CD4-positive, alpha-beta memory T cell (primary cell): ENCODE results near the gene URM1. TPM values are rescaled to one million over a fixed set of nuclear protein-coding genes. Genes with fewer than 3 reads are reported as not detected.

Experiments
- CTCF ChIA-PET: fragments of 350-600 bp; sonication (Branson Sonifier 250); formaldehyde crosslinking; loops from one replicate; lab custom pipeline; 2021; ENCODE audit warnings: inconsistent platforms; ENCODE audit not compliant: partially characterized antibody; lab: Charles Lee
- POLR2A ChIA-PET: fragments of 350-600 bp; sonication (Branson Sonifier 250); formaldehyde crosslinking; loops from one replicate; lab custom pipeline; 2021; ENCODE audit not compliant: partially characterized antibody; lab: Charles Lee
- DNase-seq, 5 donors: peaks; one replicate each; pipeline versions ENCODE4 v3.0.0 to v3.0.0-alpha.2; 2020 to 2022; ENCODE audit warnings: mixed read lengths in 1 of 5
- H3K27ac ChIP-seq: one replicate; pipeline ENCODE4 v1.7.0; 2013; ENCODE audit warnings: low read depth, low read length
- H3K27me3 ChIP-seq: 2 replicates; pipeline ENCODE4 v1.7.0; 2013; ENCODE audit warnings: mild to moderate bottlenecking, low read length, moderate library complexity; ENCODE audit not compliant: insufficient read depth
- H3K36me3 ChIP-seq: 2 replicates; pipeline ENCODE4 v1.7.0; 2013; ENCODE audit warnings: mild to moderate bottlenecking, low read length, moderate library complexity; ENCODE audit not compliant: insufficient read depth
- H3K4me1 ChIP-seq: 2 replicates; pipeline ENCODE4 v1.7.0; 2013; ENCODE audit warnings: mild to moderate bottlenecking, low read length, moderate library complexity; ENCODE audit not compliant: insufficient read depth
- H3K4me3 ChIP-seq, 2 donors: one replicate each; pipeline ENCODE4 v1.7.0; 2013; ENCODE audit warnings: low read length in 2 of 2, mild to moderate bottlenecking in 1 of 2
- H3K9me3 ChIP-seq, 2 donors: one replicate each; pipeline ENCODE4 v1.7.0; 2013; ENCODE audit warnings: low read length in 2 of 2, control low read depth in 1 of 2; ENCODE audit not compliant: control insufficient read depth in 1 of 2
- H3K27ac Mint-ChIP-seq, 7 donors: one replicate each; pipeline ENCODE4 v1.8.0; 2020 to 2021; ENCODE audit warnings: mixed read lengths in 7 of 7, mild to moderate bottlenecking in 6 of 7, inconsistent platforms in 3 of 7, moderate library complexity in 3 of 7
- H3K27me3 Mint-ChIP-seq, 2 donors: one replicate each; pipeline ENCODE4 v1.8.0; 2020 to 2021; ENCODE audit warnings: mixed read lengths in 2 of 2
- H3K36me3 Mint-ChIP-seq, 2 donors: one replicate each; pipeline ENCODE4 v1.8.0; 2020 to 2021; ENCODE audit warnings: mixed read lengths in 2 of 2, inconsistent platforms in 1 of 2, mild to moderate bottlenecking in 1 of 2
- H3K4me1 Mint-ChIP-seq, 4 donors: one replicate each; pipeline ENCODE4 v1.8.0; 2020 to 2021; ENCODE audit warnings: mixed read lengths in 4 of 4, mild to moderate bottlenecking in 1 of 4
- H3K4me3 Mint-ChIP-seq, 8 donors: one replicate each; pipeline ENCODE4 v1.8.0; 2020 to 2021; ENCODE audit warnings: mixed read lengths in 8 of 8, mild to moderate bottlenecking in 7 of 8, moderate library complexity in 6 of 8, inconsistent platforms in 3 of 8
- H3K9me3 Mint-ChIP-seq, 8 donors: one replicate each; pipeline ENCODE4 v1.8.0; 2020 to 2021; ENCODE audit warnings: mixed read lengths in 8 of 8, mild to moderate bottlenecking in 5 of 8, inconsistent platforms in 3 of 8, moderate library complexity in 1 of 8
- intact Hi-C: fragments of 100-400 bp; cut with micrococcal nuclease; formaldehyde crosslinking; loops from one replicate; pipeline ENCODE4 v1.15.1; 2023
- polyA plus RNA-seq, 2 donors: library from polyadenylated mRNA; unstranded; fragments of 300-500 nt; fragmentation: Illumina TruSeq; gene quantifications; one replicate each; pipeline ENCODE4 v1.2.3, GENCODE V29; 2021
- total RNA-seq, 2 experiments: library from RNA; stranded (reverse); gene quantifications; one replicate each; pipeline ENCODE4 v1.2.3, GENCODE V29; 2021

Gene URM1
- total and polyA plus RNA-seq, 4 experiments from 2014 or later = 44.1 to 50.8 (median 48.0) TPM

DNA sequence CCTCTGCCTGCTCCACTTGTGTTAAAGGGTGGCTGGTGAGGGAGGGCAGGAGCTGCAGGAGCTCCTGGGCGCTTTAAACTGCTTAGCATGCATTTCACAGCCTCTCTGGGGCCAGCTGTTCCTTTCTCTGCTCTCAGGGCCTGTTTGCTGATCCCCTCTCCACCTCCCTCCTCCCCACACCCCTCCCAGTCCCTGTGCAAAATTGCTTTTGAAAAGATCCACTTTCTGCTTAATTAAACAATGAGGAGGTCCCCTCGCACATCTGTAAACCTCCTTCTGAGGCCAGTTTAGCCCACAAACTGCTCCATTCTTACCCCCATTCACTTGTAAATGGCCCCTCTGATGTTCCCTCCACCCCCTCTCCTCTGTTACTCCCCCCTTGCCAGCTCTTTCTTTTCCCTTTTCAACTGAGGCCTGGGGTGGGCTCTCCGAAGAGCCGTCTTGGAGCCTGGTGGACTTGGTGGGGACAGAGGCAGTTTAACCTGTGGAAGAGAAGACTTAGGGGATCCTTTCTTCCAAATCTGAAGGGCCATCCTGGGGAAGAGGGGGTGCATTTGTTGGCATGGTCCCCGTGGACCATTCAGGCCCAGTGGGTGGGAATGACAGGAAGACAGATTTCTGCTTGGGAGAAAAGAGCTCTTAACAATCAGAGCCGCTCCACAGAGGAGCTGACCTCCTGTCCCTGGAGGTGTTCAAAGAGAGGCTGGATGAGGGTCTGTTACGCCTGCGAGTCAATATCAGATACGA is 12.0 kb downstream of the URM1 start:
- Mint-ChIP-seq H3K4me3 (no peak overlapping the region), H3K36me3 (peaks cover 31 to 57% of the 10 kb centered on the region in 2 donors), H3K27me3 (no peaks in the 10 kb centered on the region), H3K27ac (peak overlapping the region in 2 of 7 donors; percentile 41 to 47), H3K4me1 (peaks cover 0 to 2% (median under 1%) of the 10 kb centered on the region in 4 donors), H3K9me3 (peaks cover 0 to 2% (median 0%) of the 10 kb centered on the region in 8 donors)
- Histone ChIP-seq H3K27me3 (no peaks in the 10 kb centered on the region), H3K4me3 (no peak overlapping the region), H3K9me3 (no peaks in the 10 kb centered on the region), H3K36me3 (peaks cover 43% of the 10 kb centered on the region), H3K27ac (no peak overlapping the region), H3K4me1 (no peaks in the 10 kb centered on the region)
- CTCF ChIA-PET = interaction anchor here (1.2 kb wide), 1 partner anchor 55 kb away, joined by 3 read pairs; no protein-coding TSS in a partner anchor
- no peak for DNase-seq
- POLR2A ChIA-PET = interaction anchor here (1.9 to 2.0 kb wide), 2 partner anchors 12 to 21 kb away, joined by 6 read pairs; partner anchors contain the start of gene URM1
- intact Hi-C loops = no loop called here

DNA sequence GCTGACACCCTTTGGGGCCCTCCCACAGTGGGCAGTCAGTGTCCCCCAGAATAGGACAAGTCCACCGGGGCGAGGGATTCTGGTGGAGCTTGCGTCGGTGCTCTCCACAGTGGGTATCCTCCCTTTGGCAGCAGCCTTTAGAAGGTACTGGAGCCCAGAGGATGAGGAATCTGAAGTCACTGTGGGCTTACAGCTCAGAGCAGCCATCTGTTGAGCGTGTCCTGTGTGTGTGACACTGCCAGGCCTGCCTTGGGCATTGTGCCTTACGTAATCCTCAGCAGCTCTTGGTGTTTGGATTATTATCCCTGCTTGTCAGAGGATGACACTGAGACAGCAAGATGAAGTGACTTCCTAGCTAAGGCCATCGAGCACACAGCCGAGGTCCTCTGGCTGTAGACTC is 12.6 kb downstream of the URM1 start:
- DNase-seq = no peak
- Mint-ChIP-seq H3K27me3 (no peaks in the 10 kb centered on the region), H3K27ac (no peak overlapping the region), H3K9me3 (peaks cover 0 to 2% (median 0%) of the 10 kb centered on the region in 8 donors), H3K4me3 (no peak overlapping the region), H3K36me3 (peaks cover 31 to 59% of the 10 kb centered on the region in 2 donors), H3K4me1 (peaks cover 0 to 2% (median under 1%) of the 10 kb centered on the region in 4 donors)
- Histone ChIP-seq H3K4me1 (no peaks in the 10 kb centered on the region), H3K4me3 (no peak overlapping the region), H3K27ac (no peak overlapping the region), H3K27me3 (no peaks in the 10 kb centered on the region), H3K36me3 (peaks cover 45% of the 10 kb centered on the region), H3K9me3 (no peaks in the 10 kb centered on the region)
- POLR2A ChIA-PET = interaction anchor here (1.9 to 2.0 kb wide), 2 partner anchors 12 to 22 kb away, joined by 6 read pairs; partner anchors contain the start of gene URM1
- CTCF ChIA-PET = interaction anchor here (1.2 kb wide), 1 partner anchor 55 kb away, joined by 3 read pairs; no protein-coding TSS in a partner anchor
- intact Hi-C loops = no loop called here

DNA sequence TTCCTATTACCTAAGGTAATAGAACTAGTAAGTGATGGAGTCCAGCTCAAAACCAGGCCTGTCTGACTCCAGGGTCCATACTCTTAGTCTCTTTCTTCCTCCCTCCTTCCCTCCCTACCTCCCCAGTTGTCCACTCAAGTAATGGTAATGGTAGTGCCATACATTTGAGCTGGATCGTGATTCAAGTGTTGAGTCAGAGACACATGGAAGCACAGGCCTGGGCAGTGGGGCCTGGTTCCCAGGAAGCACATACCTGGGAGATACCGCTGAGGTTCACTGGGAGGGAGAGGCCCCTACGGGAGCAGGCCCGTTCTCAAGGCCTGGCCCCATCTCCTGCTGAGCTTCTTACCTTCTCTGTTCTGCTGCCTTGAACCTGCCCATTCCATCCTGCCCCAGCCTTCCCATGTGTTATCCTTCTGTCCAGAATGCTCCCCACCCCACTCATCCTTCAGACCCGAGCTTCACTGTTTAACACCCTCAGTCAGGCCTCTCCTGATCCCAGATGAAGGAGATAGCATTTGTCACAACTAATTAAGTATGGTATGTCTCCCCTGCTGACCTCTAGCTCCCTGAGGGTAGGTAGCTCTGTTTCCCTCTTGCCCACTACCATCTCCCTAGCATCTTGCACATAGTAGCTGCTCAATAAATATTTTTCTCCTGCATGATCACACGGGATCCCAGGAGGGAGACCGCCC is 13.8 kb downstream of the URM1 start:
- Histone ChIP-seq H3K4me3 (no peak overlapping the region), H3K27ac (no peak overlapping the region), H3K9me3 (no peaks in the 10 kb centered on the region), H3K36me3 (peaks cover 55% of the 10 kb centered on the region), H3K4me1 (no peaks in the 10 kb centered on the region), H3K27me3 (no peaks in the 10 kb centered on the region)
- POLR2A ChIA-PET = interaction anchor here (0.9 to 1.9 kb wide), 2 partner anchors 10 to 23 kb away, joined by 3 to 6 read pairs; no protein-coding TSS in a partner anchor
- no peak overlapping the region for H3K27ac Mint-ChIP-seq
- peaks cover 0 to 2% (median 0%) of the 10 kb centered on the region in 4 donors for H3K4me1 Mint-ChIP-seq
- intact Hi-C loops = no loop called here
- no peak for DNase-seq
- H3K27me3 Mint-ChIP-seq = no peaks in the 10 kb centered on the region
- CTCF ChIA-PET = no interaction called here
- H3K4me3 Mint-ChIP-seq = no peak overlapping the region
- H3K9me3 Mint-ChIP-seq = peaks cover 0 to 2% (median 0%) of the 10 kb centered on the region in 8 donors
- H3K36me3 Mint-ChIP-seq = peaks cover 29 to 60% of the 10 kb centered on the region in 2 donors

DNA sequence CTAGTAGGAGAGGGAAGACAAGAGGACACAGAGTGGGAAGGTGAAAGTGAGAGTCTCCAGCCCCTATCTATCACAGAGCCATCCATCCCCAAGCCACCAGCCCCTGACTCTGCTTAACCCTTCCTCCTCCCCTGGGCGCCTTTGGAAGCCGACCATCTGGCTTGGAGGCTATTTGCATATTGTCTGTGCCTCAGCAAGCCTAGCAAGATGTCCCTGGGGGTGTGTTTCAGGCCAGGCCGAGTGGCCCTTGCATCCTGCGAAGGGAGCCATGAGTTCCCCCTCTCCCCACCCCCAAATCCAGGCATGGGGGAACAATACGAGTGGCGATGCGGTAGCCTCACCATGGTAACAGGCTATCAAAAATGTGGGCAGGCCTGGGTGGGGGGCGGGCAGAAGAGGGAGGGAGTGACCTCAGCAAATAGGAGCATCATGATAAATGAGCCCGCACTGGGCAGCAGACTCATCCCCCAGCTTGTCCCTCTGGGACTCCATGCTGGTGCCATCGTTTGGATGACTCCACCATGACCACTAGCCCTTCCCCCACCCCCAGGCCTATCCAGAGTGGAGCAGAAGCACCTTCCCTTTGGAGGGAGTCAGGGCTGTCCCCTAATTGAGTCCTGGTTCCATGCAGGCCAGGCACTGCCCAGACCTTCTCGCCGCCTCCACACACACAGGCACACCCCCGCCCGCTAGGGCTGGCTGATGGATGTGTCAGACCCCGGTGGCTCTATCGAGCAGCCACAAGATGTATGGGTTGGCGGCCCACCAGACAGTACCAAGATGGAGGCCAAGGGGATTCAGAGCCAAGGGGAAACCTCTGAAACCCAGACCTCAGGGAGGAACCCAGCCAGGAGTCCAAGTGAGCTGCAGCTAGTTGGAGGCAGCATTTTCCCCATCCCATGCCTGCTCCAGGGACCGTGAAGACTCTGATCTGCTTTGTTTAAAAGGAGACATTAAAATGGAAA is 14.6 kb downstream of the URM1 start:
- Histone ChIP-seq H3K9me3 (no peaks in the 10 kb centered on the region), H3K4me3 (no peak overlapping the region), H3K36me3 (peaks cover 61% of the 10 kb centered on the region), H3K4me1 (no peaks in the 10 kb centered on the region), H3K27ac (no peak overlapping the region), H3K27me3 (no peaks in the 10 kb centered on the region)
- POLR2A ChIA-PET = interaction anchor here (1.9 kb wide), 1 partner anchor 24 kb away, joined by 6 read pairs; no protein-coding TSS in a partner anchor
- no peak for DNase-seq
- intact Hi-C loops = no loop called here
- peaks cover 0 to 2% (median 0%) of the 10 kb centered on the region in 4 donors for H3K4me1 Mint-ChIP-seq
- no peak overlapping the region for H3K27ac Mint-ChIP-seq
- H3K4me3 Mint-ChIP-seq = no peak overlapping the region
- CTCF ChIA-PET = no interaction called here
- no peaks in the 10 kb centered on the region for H3K27me3 Mint-ChIP-seq
- H3K36me3 Mint-ChIP-seq = peaks cover 29 to 57% of the 10 kb centered on the region in 2 donors
- peaks cover 0 to 2% (median 0%) of the 10 kb centered on the region in 8 donors for H3K9me3 Mint-ChIP-seq

DNA sequence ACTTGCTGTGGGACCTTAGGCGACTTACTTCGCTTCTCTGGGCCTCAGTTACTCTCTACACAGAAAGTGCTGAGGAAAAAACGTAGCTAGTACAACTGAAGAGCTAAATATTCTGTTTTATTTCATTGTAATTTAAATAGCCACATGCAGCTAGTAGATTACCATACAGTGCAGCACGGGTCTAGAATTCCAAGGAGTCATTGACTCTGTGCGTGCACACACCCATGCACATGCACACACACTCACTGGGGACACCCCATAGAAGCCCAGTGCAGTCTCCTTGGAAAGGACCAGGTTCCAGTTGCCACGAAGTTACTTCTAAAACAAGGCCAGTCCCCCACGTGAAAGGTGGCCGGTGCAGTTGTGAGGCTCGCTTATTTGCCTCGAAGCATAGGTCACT is 17.0 kb downstream of the URM1 start:
- Histone ChIP-seq H3K4me1 (no peaks in the 10 kb centered on the region), H3K36me3 (peaks cover 74% of the 10 kb centered on the region), H3K27me3 (no peaks in the 10 kb centered on the region), H3K9me3 (no peaks in the 10 kb centered on the region), H3K4me3 (no peak overlapping the region), H3K27ac (no peak overlapping the region)
- intact Hi-C loops = no loop called here
- H3K9me3 Mint-ChIP-seq = peaks cover 0 to 2% (median 0%) of the 10 kb centered on the region in 8 donors
- H3K36me3 Mint-ChIP-seq = peaks cover 28 to 60% of the 10 kb centered on the region in 2 donors
- ChIA-PET POLR2A (no interaction called here), CTCF (interaction anchor here (1.0 to 1.4 kb wide), 2 partner anchors 30 to 32 kb away, joined by 3 to 4 read pairs; no protein-coding TSS in a partner anchor)
- no peak overlapping the region for H3K4me3 Mint-ChIP-seq
- DNase-seq = no peak
- H3K27me3 Mint-ChIP-seq = no peaks in the 10 kb centered on the region
- no peak overlapping the region for H3K27ac Mint-ChIP-seq
- H3K4me1 Mint-ChIP-seq = no peaks in the 10 kb centered on the region

DNA sequence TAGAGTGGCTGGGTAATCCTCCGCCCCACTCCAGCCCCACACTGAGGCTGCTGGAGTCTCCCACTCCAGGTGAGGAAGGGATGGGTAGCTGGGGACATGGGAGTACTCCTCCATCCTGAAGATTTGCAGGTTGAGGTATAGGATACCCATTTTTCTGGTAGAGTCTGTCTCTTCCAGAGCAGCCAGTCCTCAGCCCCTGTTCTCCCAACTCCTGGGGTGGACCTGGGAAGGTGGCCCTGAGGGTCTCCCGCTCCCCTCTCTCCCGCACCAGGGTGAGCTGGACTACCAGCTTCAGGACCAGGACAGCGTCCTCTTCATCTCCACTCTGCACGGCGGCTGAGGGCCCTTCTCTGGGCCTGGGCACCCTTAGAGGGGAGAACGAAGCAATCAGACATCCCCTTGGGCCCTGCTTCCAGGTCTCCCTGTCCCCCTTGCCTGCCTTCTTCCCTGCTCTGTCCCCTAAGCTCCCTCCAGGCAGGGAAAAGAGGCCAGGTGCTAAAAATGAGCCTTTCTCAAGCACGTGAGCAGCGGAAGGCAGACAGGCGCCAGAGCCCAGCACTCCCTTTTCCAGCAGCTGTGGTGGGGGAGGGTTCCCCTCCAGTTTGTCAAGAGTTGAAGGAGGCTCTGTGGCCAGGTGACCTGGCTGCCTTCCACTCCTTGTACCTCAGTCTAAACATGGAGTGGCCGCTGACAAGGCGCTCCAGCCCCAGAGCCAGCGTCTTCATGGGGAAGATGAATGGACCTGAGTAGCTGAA is 18.4 kb downstream of the URM1 start:
- peaks cover 32 to 53% of the 10 kb centered on the region in 2 donors for H3K36me3 Mint-ChIP-seq
- no peak overlapping the region for H3K4me3 Mint-ChIP-seq
- intact Hi-C loops = no loop called here
- ChIA-PET POLR2A (interaction anchor here (0.6 kb wide), 1 partner anchor 13 kb away, joined by 4 read pairs; no protein-coding TSS in a partner anchor), CTCF (interaction anchor here (1.0 to 1.1 kb wide), 2 partner anchors 27 to 30 kb away, joined by 3 to 4 read pairs; no protein-coding TSS in a partner anchor)
- Histone ChIP-seq H3K27me3 (no peaks in the 10 kb centered on the region), H3K4me1 (no peaks in the 10 kb centered on the region), H3K4me3 (no peak overlapping the region), H3K36me3 (peaks cover 71% of the 10 kb centered on the region), H3K9me3 (no peaks in the 10 kb centered on the region), H3K27ac (no peak overlapping the region)
- no peak overlapping the region for H3K27ac Mint-ChIP-seq
- no peak for DNase-seq
- no peaks in the 10 kb centered on the region for H3K4me1 Mint-ChIP-seq
- peaks cover 0 to 2% (median 0%) of the 10 kb centered on the region in 8 donors for H3K9me3 Mint-ChIP-seq
- H3K27me3 Mint-ChIP-seq = no peaks in the 10 kb centered on the region
